ENCODE measurements around the gene CACNA1D. TPM values are rescaled to one million over a fixed set of nuclear protein-coding genes. Genes with fewer than 3 reads are reported as not detected.

Gene CACNA1D
- total and polyA plus RNA-seq, 8 donors = 0.31 to 36.5 (median 12.5) TPM

- WGBS, 5 donors = 59 to 77% (median 75%) methylated on average over 4 of the region's 4 CpGs
- no peak for TF ChIP-seq CTCF (IDR thresholded peaks at IDR 0.05)
- no peak for TF ChIP-seq POLR2AphosphoS5 (IDR thresholded peaks at IDR 0.05)
- TF ChIP-seq POLR2A (IDR thresholded peaks at IDR 0.05) = no peak
- TF ChIP-seq EP300 (IDR thresholded peaks at IDR 0.05) = no peak
Measured at GRCh38 chr3:53739966-53740365, 245.6 kb downstream of the CACNA1D start.

GRCh38 chr3:53740956-53741355, 246.5 kb downstream of the CACNA1D start:
- TF ChIP-seq POLR2A (IDR thresholded peaks at IDR 0.05) = no peak
- TF ChIP-seq CTCF (IDR thresholded peaks at IDR 0.05) = no peak
- no peak for TF ChIP-seq POLR2AphosphoS5 (IDR thresholded peaks at IDR 0.05)
- no peak for TF ChIP-seq EP300 (IDR thresholded peaks at IDR 0.05)
- no peak for DNase-seq
- intact Hi-C loops (cut with DNase I; ENCODE audit: low total_unique reads) = no loop called here
- WGBS, 5 donors = 85 to 92% (median 88%) methylated on average over 4 of the region's 4 CpGs
- Histone ChIP-seq H3K4me1 (peaks cover 0 to 10% (median 2%) of the 10 kb centered on the region in 4 donors), H3K27me3 (no peaks in the 10 kb centered on the region), H3K9me3 (no peaks in the 10 kb centered on the region), H3K4me3 (no peak overlapping the region), H3K36me3 (no peaks in the 10 kb centered on the region), H3K27ac (no peak overlapping the region)

More at GRCh38 chr3:53739966-53740365, 245.6 kb downstream of the CACNA1D start:
- DNase-seq = no peak
- Histone ChIP-seq H3K9me3 (no peaks in the 10 kb centered on the region), H3K4me1 (peaks cover 0 to 10% (median 2%) of the 10 kb centered on the region in 4 donors), H3K4me3 (no peak overlapping the region), H3K27ac (no peak overlapping the region), H3K36me3 (no peaks in the 10 kb centered on the region), H3K27me3 (no peaks in the 10 kb centered on the region)
- intact Hi-C loops (cut with DNase I; ENCODE audit: low total_unique reads) = no loop called here

GRCh38 chr3:53744351-53744750, 249.9 kb downstream of the CACNA1D start:
- no peak overlapping the region for H3K4me3 ChIP-seq
- no peak overlapping the region for H3K27ac ChIP-seq
- intact Hi-C loops (cut with DNase I; ENCODE audit: low total_unique reads) = no loop called here
- H3K36me3 ChIP-seq = no peaks in the 10 kb centered on the region
- peak; percentile 62 to 74 for DNase-seq
- H3K9me3 ChIP-seq = no peaks in the 10 kb centered on the region
- H3K27me3 ChIP-seq = no peaks in the 10 kb centered on the region
- WGBS, 5 donors = 32 to 51% (median 45%) methylated on average over 8 of the region's 8 CpGs
- TF ChIP-seq POLR2A (IDR thresholded peaks at IDR 0.05) (no peak), CTCF (IDR thresholded peaks at IDR 0.05) (peak in 1 of 7 experiments; percentile 29), EP300 (IDR thresholded peaks at IDR 0.05) (no peak)
- peaks cover 0 to 10% (median 2%) of the 10 kb centered on the region in 4 donors for H3K4me1 ChIP-seq

GRCh38 chr3:53747559-53747958, 253.1 kb downstream of the CACNA1D start:
- Histone ChIP-seq H3K4me1 (peaks cover 0 to 10% (median 2%) of the 10 kb centered on the region in 4 donors), H3K4me3 (no peak overlapping the region), H3K27ac (no peak overlapping the region), H3K27me3 (no peaks in the 10 kb centered on the region), H3K36me3 (no peaks in the 10 kb centered on the region), H3K9me3 (no peaks in the 10 kb centered on the region)
- intact Hi-C loops (cut with DNase I; ENCODE audit: low total_unique reads) = no loop called here
- TF ChIP-seq POLR2AphosphoS5 (IDR thresholded peaks at IDR 0.05) = no peak
- no peak for TF ChIP-seq CTCF (IDR thresholded peaks at IDR 0.05)
- TF ChIP-seq POLR2A (IDR thresholded peaks at IDR 0.05) = no peak
- no peak for TF ChIP-seq EP300 (IDR thresholded peaks at IDR 0.05)
- no peak for DNase-seq
- WGBS, 5 donors = 87 to 95% (median 95%) methylated on average over 4 of the region's 4 CpGs
